Ascending aorta (tissue), 2 donors: ENCODE data around the gene XRCC3. TPM values are rescaled to one million over a fixed set of nuclear protein-coding genes. Genes with fewer than 3 reads are reported as not detected.

Experiments used
- DNase-seq, 2 donors: peaks; one replicate each; pipeline ENCODE4 v3.0.0-alpha.2; 2019; ENCODE audit warnings: low spot score in 2 of 2
- H3K27ac ChIP-seq, 2 donors: fragments of 200-600 bp; sonication (generic); one replicate each; pipeline ENCODE4 v1.5.1; 2016 to 2017; ENCODE audit warnings: mild to moderate bottlenecking in 1 of 2
- H3K27me3 ChIP-seq: fragments of 200-600 bp; sonication (generic); one replicate; pipeline ENCODE4 v1.5.1; 2017
- H3K36me3 ChIP-seq, 2 donors: fragments of 200-600 bp; sonication (generic); one replicate each; pipeline ENCODE4 v1.5.1; 2016
- H3K4me1 ChIP-seq, 2 donors: fragments of 200-600 bp; sonication (generic); one replicate each; pipeline ENCODE4 v1.5.1; 2016 to 2017; ENCODE audit warnings: mild to moderate bottlenecking in 1 of 2
- H3K4me3 ChIP-seq, 2 donors: fragments of 200-600 bp; sonication (generic); one replicate each; pipeline ENCODE4 v1.5.1; 2016 to 2017; ENCODE audit warnings: mild to moderate bottlenecking in 1 of 2
- H3K9me3 ChIP-seq, 2 donors: fragments of 200-600 bp; sonication (generic); one replicate each; pipeline ENCODE4 v1.5.1; 2016
- CTCF ChIP-seq, 3 experiments: fragments of 200-600 bp in 2 of 3; fragments of 450-650 bp in 1 of 3; sonication (generic) in 2 of 3; IDR thresholded peaks; one replicate each; pipeline ENCODE4 v1.5.1; 2016 to 2019; ENCODE audit warnings: antibody characterized with exemption in 3 of 3, mild to moderate bottlenecking in 1 of 3, moderate library complexity in 1 of 3
- intact Hi-C: fragments of 100-400 bp; cut with DNase I; formaldehyde crosslinking; loops from one replicate; pipeline ENCODE4 v1.15.1; 2023
- total RNA-seq: library from RNA; depleted of rRNA; stranded (reverse); fragments of >200 nt; gene quantifications from one replicate; pipeline ENCODE4 v1.1.0, GENCODE V29; 2016

XRCC3 gene
- total RNA-seq, 1 donor from 2014 or later = 9.0 TPM

GRCh38 chr14:103755060-103755459 lies 39.8 kb upstream of the XRCC3 start:
- no peak for TF ChIP-seq CTCF (IDR thresholded peaks at IDR 0.05)
- DNase-seq = no peak
- H3K27me3 ChIP-seq = no peaks in the 10 kb centered on the region
- no peaks in the 10 kb centered on the region for H3K9me3 ChIP-seq
- intact Hi-C loops = no loop called here
- peaks cover 7 to 14% of the 10 kb centered on the region in 2 donors for H3K36me3 ChIP-seq
- no peak overlapping the region for H3K27ac ChIP-seq
- no peak overlapping the region for H3K4me3 ChIP-seq
- H3K4me1 ChIP-seq = no peaks in the 10 kb centered on the region

GRCh38 chr14:103753774-103754173 lies 38.5 kb upstream of the XRCC3 start:
- intact Hi-C loops = no loop called here

GRCh38 chr14:103749860-103750259 lies 34.6 kb upstream of the XRCC3 start:
- TF ChIP-seq CTCF (IDR thresholded peaks at IDR 0.05) = peak in 1 of 3 experiments; percentile 29
- no peak overlapping the region for H3K4me3 ChIP-seq
- H3K27me3 ChIP-seq = no peaks in the 10 kb centered on the region
- H3K9me3 ChIP-seq = no peaks in the 10 kb centered on the region
- no peaks in the 10 kb centered on the region for H3K4me1 ChIP-seq
- intact Hi-C loops = no loop called here
- H3K36me3 ChIP-seq = peaks cover 17 to 26% of the 10 kb centered on the region in 2 donors
- DNase-seq = no peak
- H3K27ac ChIP-seq = no peak overlapping the region

More at GRCh38 chr14:103753774-103754173, 38.5 kb upstream of the XRCC3 start:
- no peak for DNase-seq
- Histone ChIP-seq H3K4me1 (no peaks in the 10 kb centered on the region), H3K27ac (no peak overlapping the region), H3K27me3 (no peaks in the 10 kb centered on the region), H3K36me3 (peaks cover 17 to 22% of the 10 kb centered on the region in 2 donors), H3K9me3 (no peaks in the 10 kb centered on the region), H3K4me3 (no peak overlapping the region)
- TF ChIP-seq CTCF (IDR thresholded peaks at IDR 0.05) = no peak

GRCh38 chr14:103749452-103749851 lies 34.2 kb upstream of the XRCC3 start:
- H3K9me3 ChIP-seq = no peaks in the 10 kb centered on the region
- intact Hi-C loops = no loop called here
- no peak for TF ChIP-seq CTCF (IDR thresholded peaks at IDR 0.05)
- peaks cover 17 to 29% of the 10 kb centered on the region in 2 donors for H3K36me3 ChIP-seq
- H3K4me3 ChIP-seq = no peak overlapping the region
- no peak for DNase-seq
- no peaks in the 10 kb centered on the region for H3K4me1 ChIP-seq
- H3K27ac ChIP-seq = no peak overlapping the region
- H3K27me3 ChIP-seq = no peaks in the 10 kb centered on the region

- TF ChIP-seq CTCF (IDR thresholded peaks at IDR 0.05) = no peak
- no peak for DNase-seq
- Histone ChIP-seq H3K9me3 (no peaks in the 10 kb centered on the region), H3K27me3 (no peaks in the 10 kb centered on the region), H3K27ac (no peak overlapping the region), H3K4me1 (no peaks in the 10 kb centered on the region), H3K4me3 (no peak overlapping the region), H3K36me3 (peaks cover 20 to 25% of the 10 kb centered on the region in 2 donors)
- intact Hi-C loops = no loop called here
These were observed 33.2 kb upstream of the XRCC3 start for GRCh38 chr14:103748534-103748857.

- H3K4me3 ChIP-seq = no peak overlapping the region
- H3K4me1 ChIP-seq = no peaks in the 10 kb centered on the region
- no peak for DNase-seq
- peaks cover 13 to 19% of the 10 kb centered on the region in 2 donors for H3K36me3 ChIP-seq
- no peaks in the 10 kb centered on the region for H3K27me3 ChIP-seq
- TF ChIP-seq CTCF (IDR thresholded peaks at IDR 0.05) = no peak
- no peaks in the 10 kb centered on the region for H3K9me3 ChIP-seq
- no peak overlapping the region for H3K27ac ChIP-seq
- intact Hi-C loops = no loop called here
These were observed 31.4 kb upstream of the XRCC3 start for GRCh38 chr14:103746701-103747100.
